ENCODE measurements around the gene MERTK.

MERTK gene

DNA sequence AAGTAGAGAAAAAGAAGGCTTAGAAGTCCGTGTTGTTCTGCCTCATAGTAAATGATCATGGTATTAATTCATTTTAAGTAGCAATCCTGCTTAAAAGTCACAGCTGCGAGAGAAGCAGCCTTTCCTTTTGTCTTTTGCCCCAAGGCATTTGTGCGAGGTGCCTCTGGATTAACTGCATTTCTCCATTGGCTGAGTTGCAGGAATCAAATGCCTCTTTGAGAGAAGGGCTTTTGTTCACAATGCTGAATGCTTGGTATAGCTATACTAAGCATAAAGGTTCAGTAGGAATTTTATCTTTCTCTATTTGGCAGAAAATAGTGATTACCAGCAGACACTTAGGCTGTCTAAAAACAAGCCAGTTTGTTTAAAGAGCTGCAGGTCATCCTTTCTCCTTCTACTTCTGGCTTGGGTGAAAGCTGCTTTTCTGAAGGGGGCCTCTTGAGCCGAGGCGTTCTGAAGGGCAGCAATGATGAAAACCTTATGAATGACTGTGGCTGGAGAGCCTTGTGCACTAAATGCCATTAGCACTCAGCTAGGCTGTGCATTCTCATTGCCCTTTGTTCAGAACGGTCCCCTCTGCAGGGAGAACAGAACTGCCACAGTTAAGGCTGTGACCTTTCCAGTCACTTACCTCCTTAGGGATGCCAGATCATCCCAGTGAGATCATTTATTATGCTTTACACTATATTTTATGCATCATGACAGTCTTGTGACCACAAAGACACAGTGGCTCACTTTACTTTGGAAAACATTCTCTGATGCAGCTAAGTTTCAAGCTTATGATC is 87.9 kb downstream of the MERTK start:
- H3K27ac ChIP-seq (ENCODE audit: low read depth, low read length): no peak overlapping the region
- no peak overlapping the region for H3K4me3 ChIP-seq (ENCODE audit: low read depth, low read length)
- H3K79me1 ChIP-seq (ENCODE audit: low read length): no peaks in the 10 kb centered on the region
- WGBS (ENCODE audit: extremely low coverage, insufficient coverage, insufficient read length): no CpG with 5 or more reads among the region's 6 CpGs
- no peaks in the 10 kb centered on the region for H3K27me3 ChIP-seq (ENCODE audit: insufficient read depth, low read length)
- H3K18ac ChIP-seq (ENCODE audit: low read length): no peak overlapping the region
- H3K36me3 ChIP-seq (ENCODE audit: control insufficient read depth in 1 of 2, insufficient read depth in 2 of 2, low read length in 2 of 2): peaks cover 4 to 5% of the 10 kb centered on the region in 2 experiments
- H3K9me3 ChIP-seq (ENCODE audit: insufficient read depth, low read depth, low read length): peaks cover 3% of the 10 kb centered on the region
- H3K9ac ChIP-seq (ENCODE audit: low read length): no peak overlapping the region
- H2AFZ ChIP-seq (ENCODE audit: insufficient read depth, low read length, poor library complexity): no peak overlapping the region
- no peak overlapping the region for H2AK5ac ChIP-seq (ENCODE audit: low read length)
- DNase-seq: peak in 1 of 2 donors; percentile 64
- H4K8ac ChIP-seq (ENCODE audit: low read depth, low read length): no peak overlapping the region
- H2BK12ac ChIP-seq (ENCODE audit: low read length): no peak overlapping the region
- no peak overlapping the region for H3K4me2 ChIP-seq (ENCODE audit: low read length)
- H3K14ac ChIP-seq (ENCODE audit: low read length): no peak overlapping the region
- H3K4ac ChIP-seq (ENCODE audit: low read depth, low read length): no peak overlapping the region
- H4K12ac ChIP-seq (ENCODE audit: low read depth, low read length): no peak overlapping the region
- no peak overlapping the region for H4K91ac ChIP-seq (ENCODE audit: low read depth, low read length)
- peaks cover 7 to 10% of the 10 kb centered on the region in 2 experiments for H3K4me1 ChIP-seq (ENCODE audit: control insufficient read depth in 1 of 2, insufficient read depth in 2 of 2, low read length in 2 of 2)
- no peaks in the 10 kb centered on the region for H3K79me2 ChIP-seq (ENCODE audit: control insufficient read depth, insufficient read depth, low read length, poor library complexity)
- H2BK5ac ChIP-seq (ENCODE audit: low read depth, low read length, poor library complexity): no peak overlapping the region
- H3K23ac ChIP-seq (ENCODE audit: low read length): no peak overlapping the region
- no peak overlapping the region for H2BK120ac ChIP-seq (ENCODE audit: insufficient read depth, low read length, poor library complexity)

DNA sequence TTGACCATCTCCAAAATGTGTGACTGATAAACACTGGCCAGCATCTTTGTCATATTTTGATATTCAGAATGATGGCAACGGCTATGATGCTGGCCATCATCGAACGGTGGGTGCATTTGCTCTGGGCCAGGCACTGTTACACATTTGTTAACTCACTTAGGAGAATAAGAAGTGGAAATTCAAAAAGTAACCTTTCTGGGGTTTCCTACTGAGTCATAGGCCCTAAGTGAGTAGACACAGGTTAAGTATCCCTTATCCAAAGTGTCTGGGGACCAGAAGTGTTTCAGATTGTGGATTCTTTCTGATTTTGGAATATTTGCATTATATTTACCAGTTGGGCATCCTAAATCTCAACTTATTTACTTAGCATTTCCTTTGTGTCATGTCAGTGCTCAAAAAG is 92.0 kb downstream of the MERTK start:
- no peak overlapping the region for H3K27ac ChIP-seq (ENCODE audit: low read depth, low read length)
- no peaks in the 10 kb centered on the region for H3K9me3 ChIP-seq (ENCODE audit: insufficient read depth, low read depth, low read length)
- H3K4me1 ChIP-seq (ENCODE audit: control insufficient read depth in 1 of 2, insufficient read depth in 2 of 2, low read length in 2 of 2): no peaks in the 10 kb centered on the region
- no CpG with 5 or more reads among the region's 3 CpGs for WGBS (ENCODE audit: extremely low coverage, insufficient coverage, insufficient read length)
- H4K91ac ChIP-seq (ENCODE audit: low read depth, low read length): no peak overlapping the region
- no peak overlapping the region for H2BK12ac ChIP-seq (ENCODE audit: low read length)
- H3K27me3 ChIP-seq (ENCODE audit: insufficient read depth, low read length): no peaks in the 10 kb centered on the region
- H2BK5ac ChIP-seq (ENCODE audit: low read depth, low read length, poor library complexity): no peak overlapping the region
- no peak overlapping the region for H3K9ac ChIP-seq (ENCODE audit: low read length)
- H4K8ac ChIP-seq (ENCODE audit: low read depth, low read length): no peak overlapping the region
- H2AFZ ChIP-seq (ENCODE audit: insufficient read depth, low read length, poor library complexity): no peak overlapping the region
- no peak overlapping the region for H2BK120ac ChIP-seq (ENCODE audit: insufficient read depth, low read length, poor library complexity)
- H3K4me2 ChIP-seq (ENCODE audit: low read length): no peak overlapping the region
- DNase-seq: no peak
- H3K18ac ChIP-seq (ENCODE audit: low read length): no peak overlapping the region
- no peak overlapping the region for H2AK5ac ChIP-seq (ENCODE audit: low read length)
- H3K23ac ChIP-seq (ENCODE audit: low read length): no peak overlapping the region
- no peaks in the 10 kb centered on the region for H3K79me1 ChIP-seq (ENCODE audit: low read length)
- no peaks in the 10 kb centered on the region for H3K79me2 ChIP-seq (ENCODE audit: control insufficient read depth, insufficient read depth, low read length, poor library complexity)
- H3K4ac ChIP-seq (ENCODE audit: low read depth, low read length): no peak overlapping the region
- no peak overlapping the region for H4K12ac ChIP-seq (ENCODE audit: low read depth, low read length)
- no peak overlapping the region for H3K14ac ChIP-seq (ENCODE audit: low read length)
- H3K4me3 ChIP-seq (ENCODE audit: low read depth, low read length): no peak overlapping the region
- no peaks in the 10 kb centered on the region for H3K36me3 ChIP-seq (ENCODE audit: control insufficient read depth in 1 of 2, insufficient read depth in 2 of 2, low read length in 2 of 2)

DNA sequence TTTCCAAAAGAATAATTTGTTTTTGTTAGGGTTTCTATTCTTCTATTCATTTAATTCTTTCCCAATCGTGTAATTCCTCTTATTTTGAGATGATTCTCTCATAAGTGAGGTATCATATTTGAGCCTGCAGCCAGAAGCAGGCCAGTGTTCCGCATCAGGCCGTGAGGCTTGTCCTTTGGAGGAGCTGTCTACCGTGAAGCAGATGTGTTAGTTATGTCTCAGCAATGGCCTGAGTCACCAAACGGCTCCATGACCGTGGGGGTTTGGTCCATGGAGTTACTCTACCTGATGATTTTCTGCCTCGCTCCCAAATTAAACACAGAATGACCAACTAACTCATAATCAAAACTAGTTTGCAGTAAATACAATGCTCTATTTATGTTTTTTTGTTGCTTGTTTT is 92.4 kb downstream of the MERTK start:
- Histone ChIP-seq H3K4me3 (ENCODE audit: low read depth, low read length) (no peak overlapping the region), H3K36me3 (ENCODE audit: control insufficient read depth in 1 of 2, insufficient read depth in 2 of 2, low read length in 2 of 2) (peaks cover 0 to under 1% of the 10 kb centered on the region in 2 experiments), H3K27me3 (ENCODE audit: insufficient read depth, low read length) (no peaks in the 10 kb centered on the region), H3K27ac (ENCODE audit: low read depth, low read length) (no peak overlapping the region), H3K4me1 (ENCODE audit: control insufficient read depth in 1 of 2, insufficient read depth in 2 of 2, low read length in 2 of 2) (no peaks in the 10 kb centered on the region), H4K8ac (ENCODE audit: low read depth, low read length) (no peak overlapping the region), H3K23ac (ENCODE audit: low read length) (no peak overlapping the region), H3K4me2 (ENCODE audit: low read length) (no peak overlapping the region), H3K9ac (ENCODE audit: low read length) (no peak overlapping the region), H4K91ac (ENCODE audit: low read depth, low read length) (no peak overlapping the region), H3K79me1 (ENCODE audit: low read length) (no peaks in the 10 kb centered on the region), H3K9me3 (ENCODE audit: insufficient read depth, low read depth, low read length) (no peaks in the 10 kb centered on the region), H2AFZ (ENCODE audit: insufficient read depth, low read length, poor library complexity) (no peak overlapping the region), H3K4ac (ENCODE audit: low read depth, low read length) (no peak overlapping the region), H2BK120ac (ENCODE audit: insufficient read depth, low read length, poor library complexity) (no peak overlapping the region), H2BK12ac (ENCODE audit: low read length) (no peak overlapping the region), H3K18ac (ENCODE audit: low read length) (no peak overlapping the region), H3K79me2 (ENCODE audit: control insufficient read depth, insufficient read depth, low read length, poor library complexity) (no peaks in the 10 kb centered on the region), H3K14ac (ENCODE audit: low read length) (no peak overlapping the region), H2AK5ac (ENCODE audit: low read length) (no peak overlapping the region), H2BK5ac (ENCODE audit: low read depth, low read length, poor library complexity) (no peak overlapping the region), H4K12ac (ENCODE audit: low read depth, low read length) (no peak overlapping the region)
- no CpG with 5 or more reads among the region's 7 CpGs for WGBS (ENCODE audit: extremely low coverage, insufficient coverage, insufficient read length)
- no peak for DNase-seq

- no peaks in the 10 kb centered on the region for H3K4me1 ChIP-seq (ENCODE audit: control insufficient read depth in 1 of 2, insufficient read depth in 2 of 2, low read length in 2 of 2)
- H3K23ac ChIP-seq (ENCODE audit: low read length): no peak overlapping the region
- H3K4ac ChIP-seq (ENCODE audit: low read depth, low read length): no peak overlapping the region
- H2AK5ac ChIP-seq (ENCODE audit: low read length): no peak overlapping the region
- H3K79me2 ChIP-seq (ENCODE audit: control insufficient read depth, insufficient read depth, low read length, poor library complexity): no peaks in the 10 kb centered on the region
- H4K12ac ChIP-seq (ENCODE audit: low read depth, low read length): no peak overlapping the region
- no peak overlapping the region for H2AFZ ChIP-seq (ENCODE audit: insufficient read depth, low read length, poor library complexity)
- H3K27ac ChIP-seq (ENCODE audit: low read depth, low read length): no peak overlapping the region
- no peaks in the 10 kb centered on the region for H3K27me3 ChIP-seq (ENCODE audit: insufficient read depth, low read length)
- H3K18ac ChIP-seq (ENCODE audit: low read length): no peak overlapping the region
- no peak overlapping the region for H3K4me3 ChIP-seq (ENCODE audit: low read depth, low read length)
- H3K9me3 ChIP-seq (ENCODE audit: insufficient read depth, low read depth, low read length): no peaks in the 10 kb centered on the region
- H3K79me1 ChIP-seq (ENCODE audit: low read length): no peaks in the 10 kb centered on the region
- no CpG with 5 or more reads among the region's 8 CpGs for WGBS (ENCODE audit: extremely low coverage, insufficient coverage, insufficient read length)
- H3K36me3 ChIP-seq (ENCODE audit: control insufficient read depth in 1 of 2, insufficient read depth in 2 of 2, low read length in 2 of 2): peaks cover 1 to 9% of the 10 kb centered on the region in 2 experiments
- H3K4me2 ChIP-seq (ENCODE audit: low read length): no peak overlapping the region
- H2BK120ac ChIP-seq (ENCODE audit: insufficient read depth, low read length, poor library complexity): no peak overlapping the region
- H4K91ac ChIP-seq (ENCODE audit: low read depth, low read length): no peak overlapping the region
- H3K14ac ChIP-seq (ENCODE audit: low read length): no peak overlapping the region
- no peak overlapping the region for H2BK5ac ChIP-seq (ENCODE audit: low read depth, low read length, poor library complexity)
- H3K9ac ChIP-seq (ENCODE audit: low read length): no peak overlapping the region
- H2BK12ac ChIP-seq (ENCODE audit: low read length): no peak overlapping the region
- DNase-seq: no peak
- H4K8ac ChIP-seq (ENCODE audit: low read depth, low read length): no peak overlapping the region
These were observed 95.6 kb downstream of the MERTK start for GRCh38 chr2:111994042-111994441.

All from trophoblast cell (in vitro differentiated cells and primary cell).